Measurements from ENCODE around the gene POPDC2.
A peak's percentile ranks its signal among the peaks of the same experiment; 100 is the strongest.

POPDC2 gene

GRCh38 chr3:119609301-119609700 is 51.1 kb downstream of the POPDC2 start:
- TF ChIP-seq CTCF (IDR thresholded peaks at IDR 0.05; ENCODE audit: extremely low read depth, missing control alignments): no peak
- DNase-seq (ENCODE audit: low spot score): no peak

GRCh38 chr3:119608405-119609000 is 51.9 kb downstream of the POPDC2 start:
- DNase-seq (ENCODE audit: low spot score): no peak
- TF ChIP-seq CTCF (IDR thresholded peaks at IDR 0.05; ENCODE audit: extremely low read depth, missing control alignments): no peak

GRCh38 chr3:119604878-119605277 is 55.5 kb downstream of the POPDC2 start:
- TF ChIP-seq CTCF (IDR thresholded peaks at IDR 0.05; ENCODE audit: extremely low read depth, missing control alignments): no peak
- DNase-seq (ENCODE audit: low spot score): no peak

GRCh38 chr3:119602676-119603075 is 57.7 kb downstream of the POPDC2 start:
- DNase-seq (ENCODE audit: low spot score): no peak
- TF ChIP-seq CTCF (IDR thresholded peaks at IDR 0.05; ENCODE audit: extremely low read depth, missing control alignments): no peak

GRCh38 chr3:119601154-119601553 is 59.2 kb downstream of the POPDC2 start:
- TF ChIP-seq CTCF (IDR thresholded peaks at IDR 0.05; ENCODE audit: extremely low read depth, missing control alignments): no peak

GRCh38 chr3:119600732-119601131 is 59.7 kb downstream of the POPDC2 start:
- DNase-seq (ENCODE audit: low spot score): peak; percentile 67
- TF ChIP-seq CTCF (IDR thresholded peaks at IDR 0.05; ENCODE audit: extremely low read depth, missing control alignments): peak; percentile 86

More at GRCh38 chr3:119601154-119601553, 59.2 kb downstream of the POPDC2 start:
- no peak for DNase-seq (ENCODE audit: low spot score)

- DNase-seq (ENCODE audit: low spot score): no peak
Observed at GRCh38 chr3:119599558-119600174, 60.7 kb downstream of the POPDC2 start.

More at GRCh38 chr3:119599558-119600174, 60.7 kb downstream of the POPDC2 start:
- no peak for TF ChIP-seq CTCF (IDR thresholded peaks at IDR 0.05; ENCODE audit: extremely low read depth, missing control alignments)
